ENCODE measurements around the gene SOBP. TPM values are rescaled to one million over a fixed set of nuclear protein-coding genes. Genes with fewer than 3 reads are reported as not detected.

Gene SOBP
- polyA plus RNA-seq, 2 of the 4 experiments (the other 2 are of a cell fraction) = 0.18 to 0.53 TPM

DNA sequence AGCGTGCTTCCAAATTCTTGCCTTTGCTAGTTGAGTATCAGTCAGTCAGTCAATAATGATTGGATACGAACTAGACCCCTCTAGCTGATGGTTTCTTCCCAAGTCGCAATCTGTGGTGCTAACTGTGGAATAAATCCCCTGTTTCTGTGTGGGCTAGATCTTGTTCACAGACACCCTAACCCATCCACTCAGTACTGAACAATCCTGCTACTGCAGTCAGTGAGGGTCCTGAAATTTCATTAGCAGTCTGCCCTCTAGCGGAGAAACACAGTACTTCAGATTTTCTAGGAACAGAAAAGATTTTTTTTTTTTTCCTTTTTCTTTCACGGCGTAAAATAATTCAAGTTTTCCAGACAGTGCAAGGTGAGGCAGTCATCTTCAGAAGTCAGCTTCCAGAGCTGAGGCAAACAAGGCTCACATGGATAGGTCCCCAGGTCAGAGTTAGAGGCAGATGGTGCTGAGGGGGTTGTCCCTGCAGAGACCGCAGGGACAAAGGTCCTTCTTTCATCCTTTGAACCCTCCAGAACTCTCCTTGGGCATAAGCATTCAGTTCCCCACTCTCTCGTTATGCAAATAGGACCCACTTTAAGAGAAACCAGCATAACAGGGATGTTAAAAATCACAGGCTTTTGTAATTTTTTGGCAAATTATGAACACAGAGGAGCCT lies 214.6 kb downstream of the SOBP start:
- Histone ChIP-seq H3K4me3 (no peak overlapping the region), H3K4me1 (no peaks in the 10 kb centered on the region), H3K4me2 (peak overlapping the region; percentile 56; the same call in 2 of the 3 replicates), H3K9me3 (no peaks in the 10 kb centered on the region), H3K27ac (no peak overlapping the region)
- TF ChIP-seq, protein P1, sequence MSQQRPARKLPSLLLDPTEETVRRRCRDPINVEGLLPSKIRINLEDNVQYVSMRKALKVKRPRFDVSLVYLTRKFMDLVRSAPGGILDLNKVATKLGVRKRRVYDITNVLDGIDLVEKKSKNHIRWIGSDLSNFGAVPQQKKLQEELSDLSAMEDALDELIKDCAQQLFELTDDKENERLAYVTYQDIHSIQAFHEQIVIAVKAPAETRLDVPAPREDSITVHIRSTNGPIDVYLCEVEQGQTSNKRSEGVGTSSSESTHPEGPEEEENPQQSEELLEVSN (IDR thresholded peaks at IDR 0.05; ENCODE audit: borderline replicate concordance, low read depth) = no peak
- TF ChIP-seq NFE2L2 (conservative IDR thresholded peaks at IDR 0.05; ENCODE audit: low read length) (no peak), RAD21 (conservative IDR thresholded peaks at IDR 0.05 in 1 of 2, IDR thresholded peaks at IDR 0.05 in 1 of 2) (peak; percentile 45 to 57), SMC3 (IDR thresholded peaks at IDR 0.05) (peak; percentile 54), CTCF (IDR thresholded peaks at IDR 0.05) (peak; percentile 67), KDM1A (IDR thresholded peaks at IDR 0.05; ENCODE audit: low read depth) (no peak)
- DNase-seq (ENCODE audit: low read depth in 1 of 2, low spot score in 1 of 2) = peak; percentile 9 to 14
- peak in 1 of 2 experiments; percentile 60; a peak in 3 of 6 replicates for ATAC-seq
- no peak for FAIRE-seq
- POLR2A ChIA-PET = no interaction called here
- 28% methylated on average over 8 of the region's 8 CpGs for WGBS (ENCODE audit: missing lambda C conversion rate)
- CTCF ChIA-PET = interaction anchor here (0.6 to 3.0 kb wide), 19 partner anchors 8 to 1289 kb away, joined by 3 to 21 read pairs (median 4); no protein-coding TSS in a partner anchor

GRCh38 chr6:107706516-107707115 lies 216.7 kb downstream of the SOBP start:
- Histone ChIP-seq H3K4me2 (no peak overlapping the region), H3K27ac (no peak overlapping the region), H3K9me3 (no peaks in the 10 kb centered on the region), H3K4me1 (no peaks in the 10 kb centered on the region), H3K4me3 (no peak overlapping the region)
- no peak for TF ChIP-seq FOSB (CRISPR knock-in tag; IDR thresholded peaks at IDR 0.05)
- no peak for TF ChIP-seq HES2 (IDR thresholded peaks at IDR 0.05)
- TF ChIP-seq, protein P1 (IDR thresholded peaks at IDR 0.05; ENCODE audit: borderline replicate concordance, low read depth) = no peak
- TF ChIP-seq CBX2 (IDR thresholded peaks at IDR 0.05; ENCODE audit: borderline replicate concordance, low read depth) = no peak
- no peak for TF ChIP-seq JUN (IDR thresholded peaks at IDR 0.05)
- TF ChIP-seq EP300 (IDR thresholded peaks at IDR 0.05) = no peak
- no peak for TF ChIP-seq KDM1A (IDR thresholded peaks at IDR 0.05; ENCODE audit: low read depth)
- no peak for TF ChIP-seq CBX8 (IDR thresholded peaks at IDR 0.05)
- no peak for TF ChIP-seq GATA3 (IDR thresholded peaks at IDR 0.05; ENCODE audit: borderline replicate concordance)
- TF ChIP-seq NR3C1 (IDR thresholded peaks at IDR 0.05) = no peak
- TF ChIP-seq REST (IDR thresholded peaks at IDR 0.05) = no peak
- no peak for TF ChIP-seq ZSCAN20 (CRISPR knock-in tag; IDR thresholded peaks at IDR 0.05)
- TF ChIP-seq PBX3 (IDR thresholded peaks at IDR 0.05) = no peak
- no peak for TF ChIP-seq RARB (CRISPR knock-in tag; IDR thresholded peaks at IDR 0.05)
- TF ChIP-seq CHD4 (IDR thresholded peaks at IDR 0.05; ENCODE audit: borderline replicate concordance) = no peak
- TF ChIP-seq BHLHE40 (IDR thresholded peaks at IDR 0.05; ENCODE audit: low read depth, low read length) = no peak
- TF ChIP-seq SREBF2 (IDR thresholded peaks at IDR 0.05) = no peak
- no peak for TF ChIP-seq HOXA7 (CRISPR knock-in tag; IDR thresholded peaks at IDR 0.05)
- ChIA-PET POLR2A (no interaction called here), CTCF (interaction anchor here (0.5 kb wide), 1 partner anchor 443 kb away, joined by 3 read pairs; no protein-coding TSS in a partner anchor)
- no peak for DNase-seq (ENCODE audit: low read depth in 1 of 2, low spot score in 1 of 2)
- ATAC-seq = no peak
- 51% methylated on average over 13 of the region's 13 CpGs for WGBS (ENCODE audit: missing lambda C conversion rate)
- no peak for FAIRE-seq

Measured in A549 (cell line).